ENCODE data around the gene MPPE1. TPM values are rescaled to one million over a fixed set of nuclear protein-coding genes. Genes with fewer than 3 reads are reported as not detected.

Gene MPPE1
- total RNA-seq, 2 experiments from 2014 or later, result 62.6 to 68.3 TPM

DNA sequence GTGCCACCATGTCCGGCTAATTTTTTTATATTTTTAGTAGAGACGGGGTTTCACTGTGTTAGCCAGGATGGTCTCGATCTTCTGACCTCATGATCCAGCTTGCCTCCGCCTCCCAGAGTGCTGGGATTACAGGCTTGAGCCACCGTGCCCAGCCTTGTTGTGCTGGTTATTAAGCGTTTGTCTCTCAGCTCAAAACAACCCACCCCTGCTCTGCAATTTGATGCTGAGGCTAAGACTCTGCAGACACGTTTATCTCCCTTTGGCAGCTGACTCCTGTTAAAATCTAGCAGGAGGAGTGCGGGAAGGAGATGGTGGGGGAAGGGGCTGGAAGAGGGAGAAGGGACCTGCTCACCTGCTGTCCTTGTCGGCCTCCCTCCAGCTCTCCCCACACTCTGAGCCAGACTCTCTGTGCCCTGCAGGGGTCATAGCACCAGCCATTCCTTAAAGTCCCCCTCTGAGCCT lies 43.3 kb upstream of the MPPE1 start:
- H3K4me3 ChIP-seq (ENCODE audit: low read length), result no peak overlapping the region
- peaks cover 14% of the 10 kb centered on the region for H3K4me1 ChIP-seq (ENCODE audit: insufficient read depth, low read length)
- Mint-ChIP-seq H3K9me3 (no peaks in the 10 kb centered on the region), H3K4me3 (no peak overlapping the region), H3K4me1 (ENCODE audit: low read depth) (peaks cover 15% of the 10 kb centered on the region), H3K36me3 (ENCODE audit: low read depth) (no peaks in the 10 kb centered on the region), H3K27me3 (no peaks in the 10 kb centered on the region), H3K27ac (no peak overlapping the region)
- no peaks in the 10 kb centered on the region for H3K9me3 ChIP-seq (ENCODE audit: control insufficient read depth in 1 of 2, insufficient read depth in 1 of 2, low read length in 2 of 2)
- ChIA-PET CTCF (no interaction called here), POLR2A (no interaction called here)
- TF ChIP-seq, protein P1, sequence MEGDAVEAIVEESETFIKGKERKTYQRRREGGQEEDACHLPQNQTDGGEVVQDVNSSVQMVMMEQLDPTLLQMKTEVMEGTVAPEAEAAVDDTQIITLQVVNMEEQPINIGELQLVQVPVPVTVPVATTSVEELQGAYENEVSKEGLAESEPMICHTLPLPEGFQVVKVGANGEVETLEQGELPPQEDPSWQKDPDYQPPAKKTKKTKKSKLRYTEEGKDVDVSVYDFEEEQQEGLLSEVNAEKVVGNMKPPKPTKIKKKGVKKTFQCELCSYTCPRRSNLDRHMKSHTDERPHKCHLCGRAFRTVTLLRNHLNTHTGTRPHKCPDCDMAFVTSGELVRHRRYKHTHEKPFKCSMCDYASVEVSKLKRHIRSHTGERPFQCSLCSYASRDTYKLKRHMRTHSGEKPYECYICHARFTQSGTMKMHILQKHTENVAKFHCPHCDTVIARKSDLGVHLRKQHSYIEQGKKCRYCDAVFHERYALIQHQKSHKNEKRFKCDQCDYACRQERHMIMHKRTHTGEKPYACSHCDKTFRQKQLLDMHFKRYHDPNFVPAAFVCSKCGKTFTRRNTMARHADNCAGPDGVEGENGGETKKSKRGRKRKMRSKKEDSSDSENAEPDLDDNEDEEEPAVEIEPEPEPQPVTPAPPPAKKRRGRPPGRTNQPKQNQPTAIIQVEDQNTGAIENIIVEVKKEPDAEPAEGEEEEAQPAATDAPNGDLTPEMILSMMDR (IDR thresholded peaks at IDR 0.05), result no peak
- no peaks in the 10 kb centered on the region for H3K36me3 ChIP-seq (ENCODE audit: insufficient read depth, low read length)
- intact Hi-C loops (cut with DNase I, micrococcal nuclease), result no loop called here
- H3K27ac ChIP-seq (ENCODE audit: low read depth in 1 of 2, low read length in 2 of 2), result no peak overlapping the region
- H3K27me3 ChIP-seq (ENCODE audit: control insufficient read depth in 1 of 2, insufficient read depth in 2 of 2, low read length in 2 of 2), result no peaks in the 10 kb centered on the region
- no peak for ATAC-seq (ENCODE audit: poor library complexity)
- DNase-seq, result no peak

DNA sequence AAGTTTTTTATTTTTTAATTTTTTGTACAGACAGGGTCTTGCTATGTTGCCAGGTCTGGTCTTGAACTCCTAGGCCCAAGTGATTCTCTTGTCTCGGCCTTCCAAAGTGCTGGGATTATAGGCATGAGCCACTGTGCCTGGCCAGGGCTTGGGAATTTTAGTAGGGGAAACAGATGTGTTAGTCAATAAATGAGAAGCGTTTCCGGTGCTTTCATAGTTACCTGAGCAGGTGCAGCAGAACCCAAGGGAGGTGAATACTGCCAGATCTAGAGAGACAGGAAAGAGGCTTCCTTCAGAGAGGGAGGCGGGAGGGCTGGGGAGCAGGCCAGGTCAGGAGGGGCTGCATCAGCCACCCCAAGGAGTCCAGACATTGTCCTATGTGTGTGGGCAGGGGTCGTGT lies 42.7 kb upstream of the MPPE1 start:
- H3K4me1 ChIP-seq (ENCODE audit: insufficient read depth, low read length), result peaks cover 14% of the 10 kb centered on the region
- Mint-ChIP-seq H3K27ac (no peak overlapping the region), H3K9me3 (no peaks in the 10 kb centered on the region), H3K27me3 (no peaks in the 10 kb centered on the region), H3K4me1 (ENCODE audit: low read depth) (peaks cover 16% of the 10 kb centered on the region), H3K36me3 (ENCODE audit: low read depth) (no peaks in the 10 kb centered on the region), H3K4me3 (no peak overlapping the region)
- DNase-seq (no peak), ATAC-seq (ENCODE audit: poor library complexity) (no peak)
- no peak overlapping the region for H3K27ac ChIP-seq (ENCODE audit: low read depth in 1 of 2, low read length in 2 of 2)
- no peak overlapping the region for H3K4me3 ChIP-seq (ENCODE audit: low read length)
- no peaks in the 10 kb centered on the region for H3K27me3 ChIP-seq (ENCODE audit: control insufficient read depth in 1 of 2, insufficient read depth in 2 of 2, low read length in 2 of 2)
- no peaks in the 10 kb centered on the region for H3K9me3 ChIP-seq (ENCODE audit: control insufficient read depth in 1 of 2, insufficient read depth in 1 of 2, low read length in 2 of 2)
- ChIA-PET CTCF (interaction anchor here (1.2 kb wide), 1 partner anchor 44 kb away, joined by 4 read pairs; no protein-coding TSS in a partner anchor), POLR2A (interaction anchor here (0.6 kb wide), 1 partner anchor 10 kb away, joined by 3 read pairs; no protein-coding TSS in a partner anchor)
- intact Hi-C loops (cut with DNase I, micrococcal nuclease), result no loop called here
- H3K36me3 ChIP-seq (ENCODE audit: insufficient read depth, low read length), result no peaks in the 10 kb centered on the region
- TF ChIP-seq, protein P1 (IDR thresholded peaks at IDR 0.05), result no peak

DNA sequence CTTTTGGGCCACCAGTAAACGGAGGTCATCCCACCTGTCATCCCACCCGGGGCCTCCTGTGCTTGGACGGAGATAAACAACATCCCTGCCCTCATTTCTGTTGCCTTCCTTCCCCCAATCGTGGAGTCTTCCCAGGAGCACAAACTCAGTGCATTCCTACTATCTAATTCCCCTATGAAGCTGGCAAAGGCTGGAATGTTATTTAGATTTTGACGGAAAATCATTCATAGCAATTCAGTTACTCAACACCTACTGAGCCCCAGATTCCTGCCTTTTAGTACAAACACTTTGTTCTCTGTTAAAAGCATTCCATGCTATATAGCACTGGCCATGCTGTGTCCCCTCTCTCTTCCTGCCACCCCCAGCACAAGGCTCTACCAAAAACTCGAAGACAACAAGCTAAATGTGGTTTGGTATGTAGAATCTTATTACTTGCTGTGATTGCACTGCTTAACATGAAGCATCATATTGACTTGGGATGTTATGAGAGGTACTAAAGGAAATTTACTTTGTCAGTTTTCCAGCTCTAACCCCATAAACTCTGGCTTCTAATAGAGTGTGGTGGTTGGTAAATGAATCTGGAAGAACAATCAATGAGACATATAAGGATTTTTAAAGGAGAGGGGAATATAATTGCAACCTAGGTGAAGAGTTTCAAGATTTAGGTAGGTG lies 40.9 kb upstream of the MPPE1 start:
- H3K27me3 ChIP-seq (ENCODE audit: control insufficient read depth in 1 of 2, insufficient read depth in 2 of 2, low read length in 2 of 2), result no peaks in the 10 kb centered on the region
- H3K9me3 Mint-ChIP-seq, result no peaks in the 10 kb centered on the region
- H3K4me3 Mint-ChIP-seq, result peak overlapping the region; percentile 76
- no peak for DNase-seq
- TF ChIP-seq, protein P1 (IDR thresholded peaks at IDR 0.05), result no peak
- ATAC-seq (ENCODE audit: poor library complexity), result no peak
- peaks cover 14% of the 10 kb centered on the region for H3K4me1 ChIP-seq (ENCODE audit: insufficient read depth, low read length)
- H3K36me3 Mint-ChIP-seq (ENCODE audit: low read depth), result no peaks in the 10 kb centered on the region
- H3K9me3 ChIP-seq (ENCODE audit: control insufficient read depth in 1 of 2, insufficient read depth in 1 of 2, low read length in 2 of 2), result no peaks in the 10 kb centered on the region
- ChIA-PET POLR2A (interaction anchor here (0.7 to 1.8 kb wide), 2 partner anchors 31 to 41 kb away, joined by 4 read pairs; partner anchors contain the start of gene MPPE1), CTCF (no interaction called here)
- intact Hi-C loops (cut with DNase I, micrococcal nuclease), result loop anchor here in 1 of 2 experiments (5.0 kb wide), 1 partner anchor 33 kb away; the partner anchor contains the start of gene IMPA2
- no peak overlapping the region for H3K27ac Mint-ChIP-seq
- no peak overlapping the region for H3K27ac ChIP-seq (ENCODE audit: low read depth in 1 of 2, low read length in 2 of 2)
- peaks cover 16% of the 10 kb centered on the region for H3K4me1 Mint-ChIP-seq (ENCODE audit: low read depth)
- no peak overlapping the region for H3K4me3 ChIP-seq (ENCODE audit: low read length)
- H3K27me3 Mint-ChIP-seq, result no peaks in the 10 kb centered on the region
- H3K36me3 ChIP-seq (ENCODE audit: insufficient read depth, low read length), result no peaks in the 10 kb centered on the region

Measured in CD4-positive, alpha-beta T cell (primary cell).